Subcutaneous adipose tissue (tissue), 4 donors: Measurements from ENCODE around the gene ZNF727. TPM values are rescaled to one million over a fixed set of nuclear protein-coding genes. Genes with fewer than 3 reads are reported as not detected.

Experiments used
- CTCF ChIP-seq: fragments of 450-650 bp; IDR thresholded peaks from one replicate; pipeline ENCODE4 v1.5.1; 2016; ENCODE audit warnings: low read depth, mild to moderate bottlenecking, control low read depth, antibody characterized with exemption, moderate library complexity
- total RNA-seq, 4 donors: library from RNA; depleted of rRNA; stranded (reverse); fragments of >200 nt; gene quantifications; one replicate each; pipeline ENCODE4 v1.1.0, GENCODE V29; 2016

Gene ZNF727
- total RNA-seq, result 1 to 10 TPM in 3 of 4 donors, under 1 TPM in 1; 0.94 to 7.7 (median 2.3) TPM

GRCh38 chr7:64045301-64046040 lies at the start of gene ZNF727:
TSS of gene ZNF727 (plus strand) at chr7:64045434. CDS start at chr7:64045622, 188 bp downstream.
- no peak for TF ChIP-seq CTCF

- TF ChIP-seq CTCF, result no peak
These were observed 46.7 kb upstream of the ZNF727 start, which contains the start of gene ZNF722 for GRCh38 chr7:63998549-63998948. TSS of gene ZNF722 (plus strand) at chr7:63998849. CDS start at chr7:63998962, 113 bp downstream.

DNA sequence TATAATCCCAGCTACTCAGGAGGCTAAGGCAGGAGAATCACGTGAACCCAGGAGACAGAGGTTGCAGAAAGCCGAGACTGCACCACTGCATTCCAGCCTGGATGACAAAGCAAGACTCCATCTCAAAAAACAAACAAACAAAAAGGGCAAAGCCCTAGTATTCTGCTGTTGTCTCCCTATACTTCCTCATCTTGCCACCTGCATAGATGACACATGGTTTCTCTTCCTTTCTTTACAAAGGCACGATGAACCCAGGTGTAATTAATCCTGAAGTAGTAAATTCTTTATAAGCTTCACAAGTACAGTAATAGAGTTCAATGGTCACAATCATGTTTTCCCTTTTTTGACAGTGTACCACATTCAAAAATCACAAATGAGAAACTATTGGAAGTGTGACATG lies 9.8 kb upstream of the ZNF727 start:
- no peak for TF ChIP-seq CTCF

GRCh38 chr7:64037095-64037494 lies 8.1 kb upstream of the ZNF727 start:
- TF ChIP-seq CTCF, result no peak

GRCh38 chr7:64046041-64046389 lies 781 bp downstream of the ZNF727 start:
- TF ChIP-seq CTCF, result no peak

GRCh38 chr7:64078699-64078994 lies 33.4 kb downstream of the ZNF727 start:
- no peak for TF ChIP-seq CTCF

GRCh38 chr7:64087501-64087900 lies 42.3 kb downstream of the ZNF727 start:
- no peak for TF ChIP-seq CTCF

Other genes starting within 250 kb of the ZNF727 start
- not detected for gene ZNF722, start 46.6 kb upstream of the ZNF727 start, total RNA-seq
- not detected for gene ZNF735, start 161.8 kb downstream of the ZNF727 start, total RNA-seq
- gene ZNF679, start 183.0 kb downstream of the ZNF727 start, total RNA-seq, result not detected